OCI-LY1 (cell line): Measurements from ENCODE around the gene TOR1AIP1.

Source experiments
- EZH2 ChIP-seq: fragments of 200-600 bp; sonication (generic), shearing (Covaris generic); IDR thresholded peaks from 2 replicates; pipeline ENCODE4 v1.8.0; 2017; ENCODE audit warnings: borderline replicate concordance, mixed run types, mild to moderate bottlenecking, antibody characterized with exemption, low read length, moderate library complexity, mixed read lengths
- TF ChIP-seq, protein P1 (sequence below): fragments of 200-600 bp; sonication (generic), shearing (Covaris generic); IDR thresholded peaks from 2 replicates; pipeline ENCODE4 v1.5.1; 2017; ENCODE audit warnings: mild to moderate bottlenecking, antibody characterized with exemption, low read length, moderate library complexity, mixed read lengths

GRCh38 chr1:179925302-179925701, 43.2 kb downstream of the TOR1AIP1 start:
- no peak for TF ChIP-seq EZH2
- TF ChIP-seq, protein P1, sequence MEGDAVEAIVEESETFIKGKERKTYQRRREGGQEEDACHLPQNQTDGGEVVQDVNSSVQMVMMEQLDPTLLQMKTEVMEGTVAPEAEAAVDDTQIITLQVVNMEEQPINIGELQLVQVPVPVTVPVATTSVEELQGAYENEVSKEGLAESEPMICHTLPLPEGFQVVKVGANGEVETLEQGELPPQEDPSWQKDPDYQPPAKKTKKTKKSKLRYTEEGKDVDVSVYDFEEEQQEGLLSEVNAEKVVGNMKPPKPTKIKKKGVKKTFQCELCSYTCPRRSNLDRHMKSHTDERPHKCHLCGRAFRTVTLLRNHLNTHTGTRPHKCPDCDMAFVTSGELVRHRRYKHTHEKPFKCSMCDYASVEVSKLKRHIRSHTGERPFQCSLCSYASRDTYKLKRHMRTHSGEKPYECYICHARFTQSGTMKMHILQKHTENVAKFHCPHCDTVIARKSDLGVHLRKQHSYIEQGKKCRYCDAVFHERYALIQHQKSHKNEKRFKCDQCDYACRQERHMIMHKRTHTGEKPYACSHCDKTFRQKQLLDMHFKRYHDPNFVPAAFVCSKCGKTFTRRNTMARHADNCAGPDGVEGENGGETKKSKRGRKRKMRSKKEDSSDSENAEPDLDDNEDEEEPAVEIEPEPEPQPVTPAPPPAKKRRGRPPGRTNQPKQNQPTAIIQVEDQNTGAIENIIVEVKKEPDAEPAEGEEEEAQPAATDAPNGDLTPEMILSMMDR = no peak
